G401.6 (cell line): ENCODE measurements around the gene PCDH1.
A peak's percentile ranks its signal among the peaks of the same experiment; 100 is the strongest.
"Not testable (repeated sequence)": the region's sequence is repeated elsewhere in the genome, so short reads cannot be mapped to it uniquely, and the experiment has no call there.

Experiments used
- FAIRE-seq: peaks from 2 replicates; lab custom pipeline; 2012; peaks lifted over from hg19 to GRCh38; lab: Jason Lieb, UNC

Gene PCDH1

GRCh38 chr5:141898448-141899049 lies 20.3 kb upstream of the PCDH1 start:
- no peak for FAIRE-seq

- no peak for FAIRE-seq
Observed at GRCh38 chr5:141897425-141897824, 19.2 kb upstream of the PCDH1 start.

- FAIRE-seq = not testable (repeated sequence)
Observed at GRCh38 chr5:141890429-141890828, 12.2 kb upstream of the PCDH1 start.

GRCh38 chr5:141889282-141889871 lies 11.2 kb upstream of the PCDH1 start:
- peak; percentile 68 for FAIRE-seq

GRCh38 chr5:141883892-141884318 lies 5.7 kb upstream of the PCDH1 start:
- FAIRE-seq = no peak

- FAIRE-seq = no peak
Observed at GRCh38 chr5:141883184-141883891, 5.1 kb upstream of the PCDH1 start.

- FAIRE-seq = no peak
Observed at GRCh38 chr5:141882594-141883183, 4.5 kb upstream of the PCDH1 start.

GRCh38 chr5:141881886-141882285 lies 3.7 kb upstream of the PCDH1 start:
- FAIRE-seq = no peak

- FAIRE-seq = no peak
Observed at GRCh38 chr5:141880961-141881801, 3.0 kb upstream of the PCDH1 start.

GRCh38 chr5:141879941-141880738 lies 1.9 kb upstream of the PCDH1 start:
- no peak for FAIRE-seq

GRCh38 chr5:141879426-141879759 lies 1.2 kb upstream of the PCDH1 start:
- FAIRE-seq = no peak

GRCh38 chr5:141878711-141879425 lies 658 bp upstream of the PCDH1 start:
- peak; percentile 46 for FAIRE-seq

GRCh38 chr5:141877356-141878185 lies 639 bp downstream of the PCDH1 start:
- FAIRE-seq = no peak

GRCh38 chr5:141876628-141877355 lies 1.4 kb downstream of the PCDH1 start:
- no peak for FAIRE-seq

- no peak for FAIRE-seq
Observed at GRCh38 chr5:141875795-141876627, 2.2 kb downstream of the PCDH1 start.

GRCh38 chr5:141875022-141875740 lies 3.0 kb downstream of the PCDH1 start:
- no peak for FAIRE-seq

- FAIRE-seq = no peak
Observed at GRCh38 chr5:141874262-141874964, 3.8 kb downstream of the PCDH1 start.
